Measurements from ENCODE around the gene LCE3D.

LCE3D gene, protein sequence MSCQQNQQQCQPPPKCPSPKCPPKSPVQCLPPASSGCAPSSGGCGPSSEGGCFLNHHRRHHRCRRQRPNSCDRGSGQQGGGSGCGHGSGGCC

DNA sequence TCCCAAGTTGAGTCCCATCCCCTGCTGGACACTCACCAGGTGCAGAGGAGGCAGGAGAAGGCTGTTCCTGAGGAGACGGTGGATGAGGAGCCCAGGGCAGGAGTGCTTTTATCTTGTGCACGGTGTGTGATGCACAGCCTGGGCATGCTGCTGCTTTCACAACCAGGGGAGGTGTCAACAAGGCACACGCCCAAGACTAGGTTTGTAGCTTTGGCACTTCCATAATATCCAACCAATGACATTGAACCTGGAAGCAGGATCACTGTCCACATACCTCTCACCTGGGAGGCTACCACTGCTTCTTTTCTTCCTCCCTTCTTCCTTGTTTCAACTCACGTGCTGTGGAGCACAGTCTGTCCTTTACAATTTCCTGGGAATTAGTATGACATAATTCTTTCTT, at the start of gene LCE3D:
Gene LCE3D (minus strand): TSS at position 84 of the 400 bp plus-strand sequence. CDS start 580 bp downstream, outside the sequence.
- Histone ChIP-seq H3K27ac (no peak within 1 kb of the TSS), H3K36me3 (replicated peaks) (no peaks in the 10 kb centered on the region), H3K4me3 (ENCODE audit: low read depth, low read length) (no peak within 1 kb of the TSS), H3K27me3 (replicated peaks) (no peaks in the 10 kb centered on the region)
- in situ Hi-C loops (cut with HindIII; ENCODE audit: low pct_ligation_motif_present, low sequenced_read_pairs) = no loop called here
- TF ChIP-seq, protein P1, sequence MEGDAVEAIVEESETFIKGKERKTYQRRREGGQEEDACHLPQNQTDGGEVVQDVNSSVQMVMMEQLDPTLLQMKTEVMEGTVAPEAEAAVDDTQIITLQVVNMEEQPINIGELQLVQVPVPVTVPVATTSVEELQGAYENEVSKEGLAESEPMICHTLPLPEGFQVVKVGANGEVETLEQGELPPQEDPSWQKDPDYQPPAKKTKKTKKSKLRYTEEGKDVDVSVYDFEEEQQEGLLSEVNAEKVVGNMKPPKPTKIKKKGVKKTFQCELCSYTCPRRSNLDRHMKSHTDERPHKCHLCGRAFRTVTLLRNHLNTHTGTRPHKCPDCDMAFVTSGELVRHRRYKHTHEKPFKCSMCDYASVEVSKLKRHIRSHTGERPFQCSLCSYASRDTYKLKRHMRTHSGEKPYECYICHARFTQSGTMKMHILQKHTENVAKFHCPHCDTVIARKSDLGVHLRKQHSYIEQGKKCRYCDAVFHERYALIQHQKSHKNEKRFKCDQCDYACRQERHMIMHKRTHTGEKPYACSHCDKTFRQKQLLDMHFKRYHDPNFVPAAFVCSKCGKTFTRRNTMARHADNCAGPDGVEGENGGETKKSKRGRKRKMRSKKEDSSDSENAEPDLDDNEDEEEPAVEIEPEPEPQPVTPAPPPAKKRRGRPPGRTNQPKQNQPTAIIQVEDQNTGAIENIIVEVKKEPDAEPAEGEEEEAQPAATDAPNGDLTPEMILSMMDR (IDR thresholded peaks at IDR 0.05; ENCODE audit: low read depth, low read length, missing control alignments) = no peak
- DNase-seq = no peak

DNA sequence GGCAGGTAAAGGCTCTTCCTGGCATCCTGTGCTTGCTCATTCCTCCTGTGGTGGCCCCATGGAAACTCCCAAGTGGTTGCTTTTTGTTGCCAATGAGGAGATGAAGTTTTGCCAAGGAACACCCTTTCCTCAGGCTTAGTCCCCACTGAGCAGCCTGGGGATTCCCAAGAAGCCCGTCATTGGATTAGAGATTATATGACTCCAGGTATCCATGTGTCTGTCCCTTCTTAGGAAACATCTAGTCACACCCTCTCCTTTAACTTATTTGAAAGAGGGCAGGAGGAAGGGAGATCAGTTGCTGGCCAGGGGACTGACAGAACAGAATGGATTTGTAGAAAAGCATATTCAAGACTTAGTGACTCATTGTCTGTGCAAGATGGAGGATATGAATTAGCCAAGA, 46.4 kb upstream of the LCE3D start:
- no peaks in the 10 kb centered on the region for H3K36me3 ChIP-seq (replicated peaks)
- H3K4me3 ChIP-seq (ENCODE audit: low read depth, low read length) = no peak overlapping the region
- in situ Hi-C loops (cut with HindIII; ENCODE audit: low pct_ligation_motif_present, low sequenced_read_pairs) = no loop called here
- H3K27me3 ChIP-seq (replicated peaks) = no peaks in the 10 kb centered on the region
- no peak overlapping the region for H3K27ac ChIP-seq
- TF ChIP-seq, protein P1 (IDR thresholded peaks at IDR 0.05; ENCODE audit: low read depth, low read length, missing control alignments) = no peak
- no peak for DNase-seq

DNA sequence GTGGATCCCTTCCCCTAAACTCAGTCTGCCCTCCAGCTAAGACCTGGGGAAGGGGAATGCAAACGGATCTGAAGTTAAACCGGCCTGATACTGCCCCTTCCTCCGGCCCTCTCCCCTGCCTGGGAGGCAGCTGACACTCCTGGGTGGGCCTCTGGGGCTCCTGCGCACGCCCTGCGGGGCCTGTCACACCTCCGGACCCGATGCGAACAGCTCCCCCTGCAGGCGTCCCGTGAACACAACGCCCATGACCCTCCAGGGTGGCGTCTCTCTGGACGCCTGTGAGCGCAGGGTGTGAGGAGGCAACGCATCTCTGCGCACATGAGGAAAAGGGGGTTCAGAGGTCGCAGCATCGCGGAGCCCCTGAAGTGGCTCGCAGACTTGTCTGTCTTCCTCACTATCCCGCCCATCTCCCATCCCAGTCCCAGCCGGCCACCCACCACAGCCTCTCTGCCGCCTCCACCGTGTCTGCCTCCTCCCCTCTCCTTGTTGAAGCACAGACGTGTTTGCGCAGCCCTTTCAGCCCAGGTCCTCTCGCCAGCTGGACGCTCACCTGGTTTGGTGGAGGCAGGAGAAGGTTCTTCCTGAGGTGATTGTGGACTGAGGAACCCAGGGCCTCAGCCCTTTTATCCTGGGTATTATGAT, 43.0 kb upstream of the LCE3D start:
- H3K27ac ChIP-seq = no peak overlapping the region
- TF ChIP-seq, protein P1 (IDR thresholded peaks at IDR 0.05; ENCODE audit: low read depth, low read length, missing control alignments) = no peak
- DNase-seq = no peak
- H3K27me3 ChIP-seq (replicated peaks) = no peaks in the 10 kb centered on the region
- no peaks in the 10 kb centered on the region for H3K36me3 ChIP-seq (replicated peaks)
- H3K4me3 ChIP-seq (ENCODE audit: low read depth, low read length) = no peak overlapping the region
- in situ Hi-C loops (cut with HindIII; ENCODE audit: low pct_ligation_motif_present, low sequenced_read_pairs) = no loop called here

DNA sequence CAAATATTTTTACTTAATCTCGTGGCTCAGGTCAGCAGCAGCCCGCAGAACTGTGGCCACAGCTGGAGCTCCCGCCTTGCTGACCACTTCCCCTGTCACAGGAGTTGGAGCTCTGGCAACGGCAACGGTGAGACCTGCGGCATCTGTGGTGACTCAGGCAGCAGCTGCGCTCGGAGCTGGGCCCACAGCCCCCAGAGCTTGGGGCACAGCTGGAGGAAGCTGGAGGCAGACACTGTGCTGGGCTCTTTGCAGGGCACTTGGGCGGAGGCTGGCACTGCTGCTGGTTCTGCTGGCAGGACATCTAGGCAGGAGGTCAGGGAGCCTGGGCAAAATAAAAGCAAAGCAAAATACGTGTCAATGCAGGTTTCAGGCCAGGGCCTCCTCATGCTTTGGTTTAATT, 42.5 kb upstream of the LCE3D start, which contains the start of gene LCE3A:
Gene LCE3A (minus strand): TSS at position 301 of the 400 bp plus-strand sequence. CDS start 0 bp downstream, at position 301.
- no peak for DNase-seq
- TF ChIP-seq, protein P1 (IDR thresholded peaks at IDR 0.05; ENCODE audit: low read depth, low read length, missing control alignments) = no peak
- H3K36me3 ChIP-seq (replicated peaks) = no peaks in the 10 kb centered on the region
- no peaks in the 10 kb centered on the region for H3K27me3 ChIP-seq (replicated peaks)
- in situ Hi-C loops (cut with HindIII; ENCODE audit: low pct_ligation_motif_present, low sequenced_read_pairs) = no loop called here
- no peak within 1 kb of the TSS for H3K27ac ChIP-seq
- no peak within 1 kb of the TSS for H3K4me3 ChIP-seq (ENCODE audit: low read depth, low read length)

DNA sequence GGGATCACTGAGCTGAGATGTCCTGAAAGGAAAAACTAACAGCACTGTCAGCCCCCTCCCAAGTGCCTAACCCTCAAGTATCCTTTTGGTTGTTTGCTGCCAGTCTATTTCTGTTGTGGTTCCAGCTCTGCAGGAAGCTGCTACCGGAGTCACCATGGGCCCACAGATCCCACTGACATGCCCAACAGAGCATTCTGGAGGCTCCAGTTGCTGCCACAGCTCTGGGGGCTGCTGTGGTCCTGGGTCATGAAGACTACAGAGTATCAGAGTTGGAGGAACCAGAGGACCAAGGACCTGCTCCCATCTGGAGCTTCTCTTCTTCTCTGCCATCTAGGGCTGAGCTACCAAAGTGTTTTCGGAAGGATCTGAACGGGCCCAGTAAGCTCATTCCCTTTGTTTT, 41.7 kb upstream of the LCE3D start:
- no peak for DNase-seq

More for the DNA sequence above, 41.7 kb upstream of the LCE3D start:
- Histone ChIP-seq H3K4me3 (ENCODE audit: low read depth, low read length) (no peak overlapping the region), H3K36me3 (replicated peaks) (no peaks in the 10 kb centered on the region), H3K27ac (no peak overlapping the region), H3K27me3 (replicated peaks) (no peaks in the 10 kb centered on the region)
- TF ChIP-seq, protein P1 (IDR thresholded peaks at IDR 0.05; ENCODE audit: low read depth, low read length, missing control alignments) = no peak
- in situ Hi-C loops (cut with HindIII; ENCODE audit: low pct_ligation_motif_present, low sequenced_read_pairs) = no loop called here
